IMR-90 (cell line): Measurements from ENCODE around the gene HLA-A. TPM values are rescaled to one million over a fixed set of nuclear protein-coding genes. Genes with fewer than 3 reads are reported as not detected.

Experiments used
- ATAC-seq: fragments of 200-7000 bp; cut with Tn5 transposase; 2 replicates; pipeline ENCODE4 v1.9.1; 2020; ENCODE audit warnings: low read depth, mild to moderate bottlenecking, moderate library complexity
- BruUV-seq: library from RNA; stranded (reverse); fragments of 400-500 nt; replicated peaks from 2 replicates; lab custom pipeline; 2021; lab: Mats Ljungman, UMichigan
- CTCF ChIA-PET: fragments of 300-600 bp; formaldehyde crosslinking; extraction: SDS; loops from one replicate; lab custom pipeline; 2021; ENCODE audit warnings: antibody characterized with exemption; lab: Yijun Ruan, JAX
- POLR2A ChIA-PET: fragments of 300-600 bp; sonication (Branson Sonifier 250); formaldehyde crosslinking; loops from one replicate; lab custom pipeline; 2022; ENCODE audit warnings: antibody characterized with exemption; ENCODE audit not compliant: unreplicated experiment; lab: Charles Lee
- DNase-seq: peaks from one replicate; pipeline ENCODE4 v3.0.0; 2013
- H2AFZ ChIP-seq: replicated peaks from 2 replicates; pipeline ENCODE3; 2013; ENCODE audit warnings: low read length, mild to moderate bottlenecking; ENCODE audit not compliant: poor library complexity
- H2AK5ac ChIP-seq: 2 replicates; pipeline ENCODE4 v1.6.1; 2013; ENCODE audit warnings: low read depth, low read length, inconsistent platforms
- H2AK9ac ChIP-seq: replicated peaks from 2 replicates; pipeline ENCODE3; 2013; ENCODE audit warnings: mild to moderate bottlenecking, low read depth, low read length, moderate library complexity; ENCODE audit not compliant: poor library complexity
- H2BK120ac ChIP-seq: 2 replicates; pipeline ENCODE4 v1.6.1; 2013; ENCODE audit warnings: low read depth, low read length, inconsistent platforms
- H2BK15ac ChIP-seq: 3 replicates; pipeline ENCODE4 v1.6.1; 2013; ENCODE audit warnings: low read depth, low read length, inconsistent platforms
- H2BK20ac ChIP-seq: 2 replicates; pipeline ENCODE4 v1.6.1; 2013; ENCODE audit warnings: low read depth, mild to moderate bottlenecking, inconsistent platforms, low read length, moderate library complexity
- H2BK5ac ChIP-seq: 2 replicates; pipeline ENCODE4 v1.6.1; 2013; ENCODE audit warnings: mild to moderate bottlenecking, low read depth, low read length, inconsistent platforms; ENCODE audit not compliant: poor library complexity, severe bottlenecking
- H3K14ac ChIP-seq: replicated peaks from 2 replicates; pipeline ENCODE4 v1.6.1; 2013; ENCODE audit warnings: low read depth, low read length, inconsistent platforms
- H3K18ac ChIP-seq: 2 replicates; pipeline ENCODE4 v1.6.1; 2013; ENCODE audit warnings: low read depth, low read length, control low read depth
- H3K23ac ChIP-seq: 2 replicates; pipeline ENCODE4 v1.6.1; 2013; ENCODE audit warnings: low read depth, low read length, inconsistent platforms
- H3K27ac ChIP-seq: 2 replicates; pipeline ENCODE4 v1.5.1; 2013; ENCODE audit warnings: mild to moderate bottlenecking, control low read depth, low read length; ENCODE audit not compliant: insufficient read depth
- H3K27me3 ChIP-seq: 2 replicates; pipeline ENCODE4 v1.6.1; 2013; ENCODE audit warnings: low read length; ENCODE audit not compliant: control insufficient read depth, insufficient read depth
- H3K36me3 ChIP-seq: 2 replicates; pipeline ENCODE4 v1.6.1; 2013; ENCODE audit warnings: low read length, mixed read lengths; ENCODE audit not compliant: control insufficient read depth, insufficient read depth
- H3K4ac ChIP-seq: 2 replicates; pipeline ENCODE4 v1.6.1; 2013; ENCODE audit warnings: low read depth, low read length, inconsistent platforms
- H3K4me1 ChIP-seq: 2 replicates; pipeline ENCODE4 v1.6.1; 2013; ENCODE audit warnings: low read length, mixed read lengths; ENCODE audit not compliant: control insufficient read depth, insufficient read depth
- H3K4me2 ChIP-seq: 2 replicates; pipeline ENCODE4 v1.6.1; 2013; ENCODE audit warnings: low read depth, mild to moderate bottlenecking, control low read depth, low read length, moderate library complexity
- H3K4me3 ChIP-seq: 2 replicates; pipeline ENCODE4 v1.5.1; 2013; ENCODE audit warnings: low read depth, mild to moderate bottlenecking, control low read depth, low read length, moderate library complexity; ENCODE audit not compliant: insufficient read depth
- H3K56ac ChIP-seq: 2 replicates; pipeline ENCODE4 v1.6.1; 2013; ENCODE audit warnings: low read length, inconsistent platforms; ENCODE audit not compliant: insufficient read depth; ENCODE audit errors: extremely low read depth
- H3K79me1 ChIP-seq, 2 experiments: 2 replicates each; pipeline ENCODE4 v1.6.1; 2013; ENCODE audit warnings: low read length in 2 of 2, inconsistent platforms in 1 of 2, low read depth in 1 of 2
- H3K9ac ChIP-seq: 2 replicates; pipeline ENCODE4 v1.6.1; 2013; ENCODE audit warnings: low read depth, low read length, control low read depth
- H3K9me1 ChIP-seq: 2 replicates; pipeline ENCODE4 v1.6.1; 2013; ENCODE audit warnings: low read length, inconsistent platforms; ENCODE audit not compliant: insufficient read depth
- H3K9me3 ChIP-seq: 2 replicates; pipeline ENCODE4 v1.6.1; 2013; ENCODE audit warnings: low read length; ENCODE audit not compliant: control insufficient read depth, insufficient read depth
- H4K20me1 ChIP-seq: 2 replicates; pipeline ENCODE4 v1.6.1; 2013; ENCODE audit warnings: low read length, inconsistent platforms; ENCODE audit not compliant: insufficient read depth
- H4K5ac ChIP-seq: 2 replicates; pipeline ENCODE4 v1.6.1; 2013; ENCODE audit warnings: mild to moderate bottlenecking, low read depth, low read length, control low read depth
- H4K8ac ChIP-seq, 2 experiments: 2 replicates each; pipeline ENCODE4 v1.6.1; 2013; ENCODE audit warnings: low read depth in 2 of 2, low read length in 2 of 2, control low read depth in 1 of 2, inconsistent platforms in 1 of 2
- H4K91ac ChIP-seq: 2 replicates; pipeline ENCODE4 v1.6.1; 2013; ENCODE audit warnings: low read depth, low read length, inconsistent platforms; ENCODE audit not compliant: insufficient read depth
- BHLHE40 ChIP-seq: fragments of 150-350 bp; IDR thresholded peaks from 2 replicates; pipeline ENCODE4 v1.6.1; 2016; ENCODE audit warnings: mild to moderate bottlenecking, low read depth, low read length
- CEBPB ChIP-seq: IDR thresholded peaks from 2 replicates; pipeline ENCODE4 v1.6.1; 2012; ENCODE audit warnings: low read depth, low read length, improper control_type of control experiment
- CHD1 ChIP-seq: IDR thresholded peaks from 2 replicates; pipeline ENCODE4 v1.6.1; 2012; ENCODE audit warnings: low read depth, low read length, improper control_type of control experiment
- CTCF ChIP-seq: conservative IDR thresholded peaks from 2 replicates; pipeline ENCODE4 v1.5.1; 2012; ENCODE audit warnings: mild to moderate bottlenecking, low read depth, low read length, improper control_type of control experiment
- ELK1 ChIP-seq: fragments of 150-350 bp; IDR thresholded peaks from 2 replicates; pipeline ENCODE4 v1.6.1; 2016; ENCODE audit warnings: low read depth, mild to moderate bottlenecking, low read length, moderate library complexity, borderline replicate concordance
- MAFK ChIP-seq: IDR thresholded peaks from 2 replicates; pipeline ENCODE4 v1.6.1; 2012; ENCODE audit warnings: low read depth, low read length, improper control_type of control experiment
- MAZ ChIP-seq: IDR thresholded peaks from 2 replicates; pipeline ENCODE4 v1.6.1; 2012; ENCODE audit warnings: low read depth, mild to moderate bottlenecking, low read length, improper control_type of control experiment, moderate library complexity, borderline replicate concordance
- MXI1 ChIP-seq: IDR thresholded peaks from 2 replicates; pipeline ENCODE4 v1.6.1; 2012; ENCODE audit warnings: low read depth, mild to moderate bottlenecking, low read length, moderate library complexity, borderline replicate concordance
- NFE2L2 ChIP-seq: fragments of 150-350 bp; IDR thresholded peaks from 2 replicates; pipeline ENCODE4 v1.6.1; 2016; ENCODE audit warnings: low read depth, mild to moderate bottlenecking, low read length
- POLR2A ChIP-seq: IDR thresholded peaks from 2 replicates; pipeline ENCODE4 v1.6.1; 2012; ENCODE audit warnings: mild to moderate bottlenecking, low read depth, low read length
- RFX5 ChIP-seq: IDR thresholded peaks from 2 replicates; pipeline ENCODE4 v1.8.0; 2012; ENCODE audit warnings: low read depth, mild to moderate bottlenecking, low read length, moderate library complexity
- SMC3 ChIP-seq: fragments of 150-350 bp; IDR thresholded peaks from 2 replicates; pipeline ENCODE4 v1.6.1; 2016; ENCODE audit warnings: low read depth, mild to moderate bottlenecking, antibody characterized with exemption, low read length, moderate library complexity
- USF2 ChIP-seq: fragments of 150-350 bp; IDR thresholded peaks from 2 replicates; pipeline ENCODE4 v1.6.1; 2017; ENCODE audit warnings: mild to moderate bottlenecking, antibody characterized with exemption, low read length, low read depth
- WGBS, 2 experiments: methylation state at CpG; one replicate each; pipeline versions ENCODE4 v1.1.5 to v1.1.7; 2013; ENCODE audit warnings: missing lambda C conversion rate in 2 of 2; ENCODE audit not compliant: insufficient read length in 1 of 2; ENCODE audit errors: extremely low coverage in 2 of 2; 5-methylcytosine and 5-hydroxymethylcytosine counted together
- dilution Hi-C: fragments of 300-500 bp; cut with HindIII; formaldehyde crosslinking; loops from one replicate; pipeline ENCODE4 v1.14.3; 2018; ENCODE audit warnings: low sequenced_read_pairs; ENCODE audit not compliant: unreplicated experiment
- in situ Hi-C: fragments of 300-500 bp; cut with MboI; formaldehyde crosslinking; loops from 3 replicates; pipeline ENCODE4 v1.14.3; 2019; ENCODE audit warnings: low sequenced_read_pairs, inconsistent platforms, mixed read lengths
- intact Hi-C: fragments of 100-400 bp; cut with micrococcal nuclease; formaldehyde crosslinking; loops from 2 replicates; pipeline ENCODE4 v1.10.0; 2022
- polyA plus RNA-seq, 3 experiments: library from polyadenylated mRNA; depleted of rRNA; stranded (reverse); fragments of >200 nt; gene quantifications; 2 replicates each; pipeline ENCODE4 v1.2.3, GENCODE V29; 2012; ENCODE audit warnings: low replicate concordance in 1 of 3
- total RNA-seq: library from RNA; depleted of rRNA; stranded (reverse); fragments of >200 nt; gene quantifications from 2 replicates; pipeline ENCODE4 v1.2.3, GENCODE V29; 2012

Gene HLA-A
- total and polyA plus RNA-seq, 2 of the 4 experiments (the other 2 are of a cell fraction) = 94.5 to 218 TPM

- no peak overlapping the region for H2BK15ac ChIP-seq
- no peak overlapping the region for H3K27ac ChIP-seq
- H3K79me1 ChIP-seq = no peaks in the 10 kb centered on the region
- H3K9me1 ChIP-seq = no peaks in the 10 kb centered on the region
- ATAC-seq (no peak), DNase-seq (no peak)
- ChIA-PET CTCF (no interaction called here), POLR2A (no interaction called here)
- no peak overlapping the region for H4K8ac ChIP-seq
- no TSS peak for BruUV-seq
- no peak overlapping the region for H4K5ac ChIP-seq
- H2BK20ac ChIP-seq = no peak overlapping the region
- no peak overlapping the region for H4K91ac ChIP-seq
- H3K4me3 ChIP-seq = no peak overlapping the region
- H3K4me1 ChIP-seq = no peaks in the 10 kb centered on the region
- H3K18ac ChIP-seq = no peak overlapping the region
- no peak overlapping the region for H3K4me2 ChIP-seq
- H4K20me1 ChIP-seq = no peaks in the 10 kb centered on the region
- intact Hi-C loops = no loop called here
- TF ChIP-seq RFX5 (no peak), CTCF (no peak), MAFK (no peak), BHLHE40 (no peak), SMC3 (no peak), USF2 (no peak), MAZ (no peak), ELK1 (no peak), POLR2A (no peak), CEBPB (no peak), CHD1 (no peak), MXI1 (no peak), NFE2L2 (no peak)
- H3K9me3 ChIP-seq = no peaks in the 10 kb centered on the region
- H3K36me3 ChIP-seq = no peaks in the 10 kb centered on the region
- H2AFZ ChIP-seq = no peak overlapping the region
- no peak overlapping the region for H2BK5ac ChIP-seq
- peaks cover 23% of the 10 kb centered on the region for H3K27me3 ChIP-seq
- H3K9ac ChIP-seq = no peak overlapping the region
- H3K4ac ChIP-seq = no peak overlapping the region
- WGBS, 2 experiments = 13% methylated on average over 1 of the region's 2 CpGs; no CpG with 5 or more reads in 1 of the 2 experiments
- H2AK9ac ChIP-seq = no peak overlapping the region
- no peak overlapping the region for H2AK5ac ChIP-seq
- in situ Hi-C loops = no loop called here
- dilution Hi-C loops = no loop called here
- H3K23ac ChIP-seq = no peak overlapping the region
- H2BK120ac ChIP-seq = no peak overlapping the region
- H3K14ac ChIP-seq = no peak overlapping the region
- no peak overlapping the region for H3K56ac ChIP-seq
Observed at GRCh38 chr6:29912840-29913239, 29.5 kb upstream of the HLA-A start.
